ENCODE measurements around the gene SCN4B. TPM values are rescaled to one million over a fixed set of nuclear protein-coding genes. Genes with fewer than 3 reads are reported as not detected.
"Not testable (repeated sequence)": the region's sequence is repeated elsewhere in the genome, so short reads cannot be mapped to it uniquely, and the experiment has no call there.

The SCN4B gene
- total RNA-seq, 2 donors from 2014 or later, result 3.0 to 5.6 TPM

GRCh38 chr11:118186346-118187107 lies 33.9 kb upstream of the SCN4B start:
- Histone ChIP-seq H3K27me3 (replicated peaks; ENCODE audit: insufficient read depth) (no peaks in the 10 kb centered on the region), H3K9me3 (no peaks in the 10 kb centered on the region), H3K4me1 (replicated peaks) (no peaks in the 10 kb centered on the region), H3K27ac (no peak overlapping the region), H3K36me3 (no peaks in the 10 kb centered on the region), H3K4me3 (no peak overlapping the region)
- WGBS, result 64% methylated on average over 6 of the region's 6 CpGs
- TF ChIP-seq POLR2A (IDR thresholded peaks at IDR 0.05) (no peak), CTCF (IDR thresholded peaks at IDR 0.05) (no peak)
- no peak for DNase-seq (ENCODE audit: low spot score)
- intact Hi-C loops (cut with DNase I), result no loop called here

- Histone ChIP-seq H3K4me1 (replicated peaks) (no peaks in the 10 kb centered on the region), H3K36me3 (no peaks in the 10 kb centered on the region), H3K4me3 (no peak overlapping the region), H3K27me3 (replicated peaks; ENCODE audit: insufficient read depth) (no peaks in the 10 kb centered on the region), H3K27ac (no peak overlapping the region), H3K9me3 (no peaks in the 10 kb centered on the region)
- TF ChIP-seq CTCF (IDR thresholded peaks at IDR 0.05) (no peak), POLR2A (IDR thresholded peaks at IDR 0.05) (no peak), POLR2AphosphoS5 (IDR thresholded peaks at IDR 0.05) (no peak)
- intact Hi-C loops (cut with DNase I), result no loop called here
- 85% methylated on average over 12 of the region's 12 CpGs for WGBS
- DNase-seq (ENCODE audit: low spot score), result no peak
These were observed 32.4 kb upstream of the SCN4B start for GRCh38 chr11:118184784-118185579.

- DNase-seq (ENCODE audit: low spot score); intact Hi-C loops (cut with DNase I); H3K36me3 ChIP-seq; H3K4me3 ChIP-seq; H3K27me3 ChIP-seq (replicated peaks; ENCODE audit: insufficient read depth); H3K27ac ChIP-seq; H3K4me1 ChIP-seq (replicated peaks); H3K9me3 ChIP-seq: not testable (repeated sequence)
- WGBS, result 94% methylated on average over 5 of the region's 5 CpGs
These were observed 31.1 kb upstream of the SCN4B start for GRCh38 chr11:118183691-118184090.

- DNase-seq (ENCODE audit: low spot score), result peak; percentile 37
- no peaks in the 10 kb centered on the region for H3K4me1 ChIP-seq (replicated peaks)
- no peak overlapping the region for H3K27ac ChIP-seq
- no peaks in the 10 kb centered on the region for H3K27me3 ChIP-seq (replicated peaks; ENCODE audit: insufficient read depth)
- 7% methylated on average over 11 of the region's 11 CpGs for WGBS
- H3K4me3 ChIP-seq, result no peak overlapping the region
- H3K9me3 ChIP-seq, result no peaks in the 10 kb centered on the region
- no peaks in the 10 kb centered on the region for H3K36me3 ChIP-seq
- no peak for TF ChIP-seq POLR2AphosphoS5 (IDR thresholded peaks at IDR 0.05)
- peak in 1 of 4 experiments; percentile 17 for TF ChIP-seq CTCF (IDR thresholded peaks at IDR 0.05)
- intact Hi-C loops (cut with DNase I), result no loop called here
These were observed 27.7 kb upstream of the SCN4B start for GRCh38 chr11:118180300-118180703.

- WGBS, result 66% methylated on average over 4 of the region's 4 CpGs
- no peak overlapping the region for H3K4me3 ChIP-seq
- H3K27me3 ChIP-seq (replicated peaks; ENCODE audit: insufficient read depth), result no peaks in the 10 kb centered on the region
- H3K36me3 ChIP-seq, result no peaks in the 10 kb centered on the region
- intact Hi-C loops (cut with DNase I), result no loop called here
- H3K9me3 ChIP-seq, result no peaks in the 10 kb centered on the region
- no peak overlapping the region for H3K27ac ChIP-seq
- DNase-seq (ENCODE audit: low spot score), result no peak
- TF ChIP-seq CTCF (IDR thresholded peaks at IDR 0.05) (no peak), POLR2A (IDR thresholded peaks at IDR 0.05) (no peak)
- H3K4me1 ChIP-seq (replicated peaks), result no peaks in the 10 kb centered on the region
These were observed 24.1 kb upstream of the SCN4B start for GRCh38 chr11:118176778-118177134.
